8988T (cell line): ENCODE results near the gene POLR3E.
"Not testable (repeated sequence)": the region's sequence is repeated elsewhere in the genome, so short reads cannot be mapped to it uniquely, and the experiment has no call there.

Experiments used
- DNase-seq: peaks from one replicate; pipeline ENCODE4 v3.0.0; 2011

Gene POLR3E

GRCh38 chr16:22292320-22292719 lies 4.9 kb upstream of the POLR3E start:
- no peak for DNase-seq

DNA sequence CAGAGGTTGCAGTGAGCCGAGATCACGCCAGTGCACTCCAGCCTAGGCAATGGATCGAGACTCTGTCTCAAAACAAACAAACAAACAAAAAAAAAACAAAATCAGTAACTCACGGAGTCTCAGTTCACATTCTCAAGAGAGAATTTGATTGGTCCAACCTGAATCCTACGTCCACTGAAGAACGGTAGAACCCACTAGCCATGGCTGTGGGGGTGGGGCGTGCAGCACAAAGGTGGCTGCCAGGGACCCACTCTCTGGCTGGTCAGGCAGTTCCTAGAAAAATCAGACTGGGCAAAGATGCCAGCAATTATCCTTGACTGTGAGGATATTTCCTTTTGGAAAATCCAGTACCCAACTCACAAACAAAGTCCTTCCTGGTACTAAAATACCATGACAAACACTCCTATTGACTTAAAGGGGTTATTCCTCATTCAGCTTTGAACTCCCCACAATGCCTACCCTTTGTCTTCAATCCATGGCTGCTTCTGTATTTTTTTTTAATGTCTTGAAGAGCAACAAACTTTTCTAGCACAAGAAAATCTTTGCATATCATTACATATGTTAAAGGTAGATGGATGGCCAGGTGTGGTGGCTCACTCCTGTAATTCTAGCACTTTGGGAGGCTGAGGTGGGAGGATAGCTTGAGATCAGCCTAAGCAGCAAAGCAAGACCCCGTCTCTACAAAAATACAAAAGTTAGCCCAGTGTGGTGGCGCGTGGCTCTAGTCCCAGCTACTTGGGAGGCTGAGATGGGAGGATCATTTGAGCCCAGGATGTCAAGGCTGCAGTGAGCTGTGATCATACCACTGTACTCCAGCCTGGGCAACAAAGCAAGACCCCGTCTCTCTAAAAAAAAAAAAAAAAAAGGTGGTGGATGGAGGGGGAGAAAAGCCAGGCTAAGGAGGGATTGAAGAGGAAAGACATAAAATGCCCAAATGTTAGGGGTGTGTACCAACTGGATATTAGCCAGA lies 3.8 kb upstream of the POLR3E start:
- no peak for DNase-seq

DNA sequence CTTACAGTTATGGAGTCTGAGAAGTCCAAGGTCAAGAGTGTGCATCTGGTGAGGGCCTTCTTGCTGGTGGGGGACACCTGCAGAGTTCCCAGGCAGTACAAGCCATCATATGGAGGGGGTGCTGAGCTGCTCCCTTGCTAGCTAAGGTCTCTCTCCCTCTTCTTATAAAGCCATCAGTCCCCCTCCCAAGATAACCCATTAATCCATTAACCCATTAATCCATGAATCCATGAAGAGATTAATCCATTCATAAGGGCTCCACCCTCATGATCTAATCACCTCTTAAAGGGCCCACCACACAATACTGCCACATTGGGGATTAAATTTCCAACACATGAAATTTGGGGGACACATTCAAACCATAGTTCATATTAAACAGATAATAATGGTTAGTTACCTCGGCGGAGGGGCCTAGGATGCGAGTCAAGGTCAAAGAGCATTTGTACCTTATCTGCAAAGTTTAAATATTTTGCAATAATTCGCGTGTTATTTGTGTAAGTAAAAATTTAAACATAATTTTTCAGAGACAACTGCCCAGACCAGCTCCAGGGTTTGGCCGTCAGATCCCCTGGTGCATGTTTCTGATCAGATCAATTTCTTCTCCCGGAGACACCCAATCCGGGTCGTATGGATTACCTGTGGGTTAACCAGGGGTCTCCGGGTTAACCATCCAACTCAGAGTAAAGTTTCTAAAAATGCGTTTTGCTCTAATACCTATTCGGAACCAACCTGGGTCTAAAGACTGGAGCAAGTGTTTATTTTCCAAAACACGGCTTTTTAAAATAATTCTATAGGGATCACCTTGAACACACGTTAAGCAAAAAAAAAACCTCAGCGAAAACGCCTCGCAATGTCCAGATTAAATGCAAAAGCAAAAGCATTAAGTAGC lies 740 bp upstream of the POLR3E start:
- no peak for DNase-seq

DNA sequence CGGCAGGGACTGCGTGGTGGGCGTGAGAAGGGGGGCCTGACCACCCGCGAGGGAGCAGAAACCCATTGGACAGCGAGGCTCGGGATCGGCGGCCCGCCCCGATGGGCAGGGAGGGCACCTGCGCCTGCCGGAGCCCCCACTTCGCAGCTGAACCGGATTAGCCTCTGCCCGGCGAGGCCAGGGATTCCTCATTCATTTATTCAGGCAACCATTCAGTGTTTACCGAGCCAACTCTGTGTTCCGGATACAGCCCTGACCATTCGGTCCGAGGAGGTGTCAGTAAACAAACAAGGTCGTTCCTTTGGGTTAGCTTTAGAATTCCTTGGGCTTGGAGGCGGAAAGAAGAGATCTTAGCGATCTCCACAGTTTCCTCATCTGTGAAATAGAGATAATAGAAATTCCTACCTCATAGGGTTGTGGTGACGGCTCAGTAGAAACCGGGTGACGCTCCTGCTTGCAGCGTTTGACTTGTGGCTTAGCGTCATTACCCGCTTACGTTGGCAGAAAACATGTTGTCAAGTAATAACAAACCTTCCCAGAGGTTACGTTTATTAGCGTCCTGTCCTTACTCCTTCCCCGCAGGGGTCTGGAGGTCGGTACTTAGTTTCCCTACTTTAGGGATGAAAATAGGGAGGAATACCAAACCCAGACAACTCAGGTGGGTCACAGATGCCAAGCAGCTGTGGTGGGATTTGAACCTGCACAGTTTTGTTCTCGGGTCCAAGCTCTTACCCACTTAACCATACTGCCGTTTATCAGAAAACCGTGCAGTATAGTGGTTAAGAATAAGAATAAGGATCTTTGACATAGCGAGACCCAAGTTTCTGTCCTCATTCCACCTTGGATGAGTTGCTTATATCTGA lies 893 bp downstream of the POLR3E start:
- DNase-seq = peak; percentile 36

DNA sequence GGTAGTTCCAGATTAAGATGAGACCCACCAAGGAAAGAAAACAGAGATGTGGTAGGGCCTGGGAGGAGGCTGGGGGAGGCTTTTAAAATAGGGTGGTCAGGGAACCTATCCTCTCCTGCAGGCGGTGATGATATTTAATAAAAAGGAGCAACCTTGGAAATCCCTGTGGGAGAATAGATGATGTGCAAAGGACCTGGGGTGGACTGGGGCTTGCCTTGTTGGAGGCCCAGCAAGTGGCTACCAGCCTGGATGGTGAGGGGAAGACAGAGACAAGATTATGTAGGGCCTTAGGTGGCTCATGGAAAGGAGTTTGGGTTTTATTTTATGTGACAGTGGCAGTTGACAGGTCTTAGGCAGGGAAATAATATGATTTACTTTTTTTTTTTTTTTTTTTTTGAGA lies 1.8 kb downstream of the POLR3E start:
- no peak for DNase-seq

GRCh38 chr16:22300427-22301071 lies 3.3 kb downstream of the POLR3E start:
- peak; percentile 38 for DNase-seq

DNA sequence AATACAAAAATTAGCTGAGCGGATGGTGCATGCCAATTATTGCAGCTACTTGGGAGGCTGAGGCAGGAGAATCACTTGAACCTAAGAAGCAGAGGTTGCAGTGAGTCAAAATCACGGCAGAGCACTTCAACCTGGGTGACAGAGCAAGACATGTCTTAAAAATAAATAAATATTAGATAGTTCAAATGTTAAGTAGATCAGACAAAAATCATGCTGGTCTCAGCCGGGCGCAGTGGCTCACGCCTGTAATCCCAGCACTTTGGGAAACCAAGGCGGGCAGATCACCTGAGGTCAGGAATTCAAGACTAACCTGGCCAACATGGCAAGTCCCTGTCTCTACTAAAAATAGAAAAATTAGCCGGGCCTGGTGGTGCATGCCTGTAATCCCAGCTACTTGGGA lies 4.2 kb downstream of the POLR3E start:
- not testable (repeated sequence) for DNase-seq

DNA sequence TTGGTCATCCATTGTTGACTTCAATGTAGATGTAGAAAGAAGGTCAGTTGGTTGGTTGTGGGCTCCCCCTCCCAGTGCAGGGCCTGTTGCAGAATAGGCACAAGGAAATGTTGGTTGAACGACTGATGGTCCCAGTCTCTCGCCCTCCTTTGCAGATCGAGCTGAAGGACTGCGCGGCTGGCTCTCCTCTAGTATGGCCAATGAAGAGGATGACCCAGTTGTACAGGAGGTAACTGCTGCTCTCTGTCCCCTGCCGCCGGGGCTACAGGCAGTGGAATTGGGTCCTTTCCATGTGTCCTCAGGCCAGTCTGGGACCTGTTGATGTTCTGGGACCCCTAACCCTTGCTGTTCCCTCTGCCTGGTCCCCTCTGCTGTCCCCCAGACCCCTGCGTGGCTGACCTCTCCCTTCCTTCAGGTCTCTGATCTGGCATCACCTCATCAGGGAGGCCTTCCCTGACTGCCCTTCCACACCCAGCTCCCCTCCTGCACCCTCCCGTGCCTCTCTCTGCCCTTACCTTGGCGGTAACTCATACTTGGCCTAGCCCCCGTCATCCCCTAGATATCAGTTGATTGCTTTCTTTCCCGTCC lies 5.7 kb downstream of the POLR3E start:
- DNase-seq = no peak

DNA sequence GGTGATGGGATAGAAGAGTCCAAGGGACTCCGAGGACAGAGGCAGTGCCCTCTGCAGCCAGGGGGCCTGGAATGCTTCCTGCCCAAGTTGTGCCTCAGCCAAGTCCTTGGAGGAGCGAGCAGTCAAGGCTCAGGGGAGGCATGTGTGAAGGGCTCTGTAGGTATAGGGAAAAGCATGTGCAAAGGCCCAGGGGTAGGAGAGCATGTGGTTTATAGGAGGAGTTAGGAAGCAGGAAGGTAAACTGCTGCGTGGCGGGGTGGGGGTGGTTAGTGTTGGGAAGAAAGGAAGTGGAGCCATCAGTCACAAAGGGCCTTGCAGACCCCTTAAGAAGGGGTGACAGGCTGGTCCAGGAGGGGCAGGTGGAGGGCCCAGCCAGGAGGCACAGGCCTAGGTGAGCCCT lies 7.2 kb downstream of the POLR3E start:
- DNase-seq = no peak

DNA sequence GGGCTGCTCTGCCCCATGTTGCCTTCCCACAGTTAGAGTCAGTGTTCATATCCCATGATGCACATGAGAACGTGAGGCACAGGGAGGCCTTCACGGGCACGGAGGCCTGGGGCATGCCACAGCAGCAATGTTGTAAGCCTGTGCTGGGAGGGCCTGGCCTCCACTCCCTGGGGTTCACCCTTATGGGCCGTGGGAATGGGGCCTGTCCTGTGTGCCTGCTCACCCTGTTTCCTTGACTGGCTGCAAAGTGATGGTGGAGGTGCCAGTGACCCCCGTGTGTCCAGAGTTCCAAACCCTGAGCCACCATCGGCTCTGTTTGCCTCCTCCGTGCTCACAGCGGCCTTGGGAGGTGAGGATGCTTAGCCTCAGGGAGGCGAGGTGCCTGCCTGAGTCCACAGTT lies 9.6 kb downstream of the POLR3E start:
- no peak for DNase-seq

GRCh38 chr16:22307838-22308237 lies 10.6 kb downstream of the POLR3E start:
- DNase-seq = no peak

DNA sequence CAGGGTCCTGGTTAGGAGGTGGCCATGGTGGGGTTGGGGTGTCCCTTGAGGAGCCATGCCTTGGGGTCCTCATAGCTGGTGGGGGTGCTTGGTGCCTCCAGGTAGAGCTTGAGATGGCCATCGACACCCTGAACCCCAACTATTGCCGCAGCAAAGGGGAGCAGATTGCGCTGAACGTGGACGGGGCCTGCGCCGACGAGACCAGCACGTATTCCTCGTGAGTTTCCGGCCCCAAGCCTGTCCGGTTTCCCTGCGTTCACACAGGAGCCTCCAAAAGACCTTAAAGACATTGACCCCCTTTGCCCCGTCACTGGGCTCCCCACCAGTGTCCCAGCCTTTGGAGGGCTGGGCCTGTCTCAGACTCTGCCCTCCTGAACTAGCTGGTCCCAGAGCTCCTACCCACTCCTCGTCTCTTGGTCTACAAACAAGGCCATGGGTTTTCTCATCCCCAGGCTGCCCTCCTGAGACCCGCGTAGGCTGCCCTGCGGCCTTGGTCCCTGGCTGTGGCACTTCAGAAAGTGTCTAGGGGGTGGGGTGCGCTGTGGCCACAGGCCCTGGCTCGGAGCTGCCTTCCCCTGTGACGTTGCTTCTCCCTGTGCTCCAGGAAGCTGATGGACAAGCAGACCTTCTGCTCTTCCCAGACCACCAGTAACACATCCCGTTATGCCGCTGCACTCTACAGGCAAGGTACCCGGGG lies 11.8 kb downstream of the POLR3E start:
- no peak for DNase-seq

GRCh38 chr16:22311520-22311919 lies 14.3 kb downstream of the POLR3E start:
- no peak for DNase-seq

DNA sequence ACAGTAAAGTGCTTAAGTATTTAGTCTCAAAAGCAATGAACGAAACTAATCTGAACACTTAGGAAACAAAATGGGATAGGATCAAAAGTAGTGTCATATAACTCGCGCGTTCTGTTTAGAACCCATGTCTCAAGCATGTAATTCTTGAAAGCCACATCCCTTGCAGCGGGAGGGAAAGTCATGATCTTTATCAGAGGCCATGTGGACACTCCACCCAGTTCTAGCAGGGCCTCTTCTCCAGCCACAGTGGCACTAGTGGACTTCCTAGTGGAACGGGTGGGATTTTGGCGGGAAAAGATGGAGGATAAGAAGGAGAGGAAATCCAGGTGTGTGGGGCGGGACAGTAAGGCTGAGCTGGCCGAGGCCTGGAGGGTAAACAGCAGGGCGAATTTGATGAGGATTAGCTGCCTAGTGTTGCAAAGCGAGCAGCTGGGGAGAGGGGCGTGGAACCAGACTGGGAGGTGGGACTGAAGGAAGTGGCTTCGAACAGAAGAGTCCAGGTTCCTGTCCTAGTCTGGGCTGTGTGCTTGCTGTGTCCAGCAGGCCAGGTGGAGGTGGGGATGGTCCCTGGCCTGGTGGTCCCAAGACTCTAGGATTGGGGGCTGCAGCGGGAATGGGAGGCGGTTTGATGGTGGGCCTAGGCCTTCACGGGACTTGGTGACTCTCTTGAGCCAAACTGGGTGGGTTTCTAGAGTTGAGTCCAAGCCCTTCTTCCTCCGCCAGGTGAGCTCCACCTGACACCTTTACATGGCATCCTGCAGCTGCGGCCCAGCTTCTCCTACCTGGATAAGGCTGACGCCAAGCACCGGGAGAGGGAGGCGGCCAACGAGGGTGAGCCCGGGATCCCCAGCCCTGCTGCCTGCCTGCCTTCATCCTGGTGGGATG lies 15.9 kb downstream of the POLR3E start:
- no peak for DNase-seq

DNA sequence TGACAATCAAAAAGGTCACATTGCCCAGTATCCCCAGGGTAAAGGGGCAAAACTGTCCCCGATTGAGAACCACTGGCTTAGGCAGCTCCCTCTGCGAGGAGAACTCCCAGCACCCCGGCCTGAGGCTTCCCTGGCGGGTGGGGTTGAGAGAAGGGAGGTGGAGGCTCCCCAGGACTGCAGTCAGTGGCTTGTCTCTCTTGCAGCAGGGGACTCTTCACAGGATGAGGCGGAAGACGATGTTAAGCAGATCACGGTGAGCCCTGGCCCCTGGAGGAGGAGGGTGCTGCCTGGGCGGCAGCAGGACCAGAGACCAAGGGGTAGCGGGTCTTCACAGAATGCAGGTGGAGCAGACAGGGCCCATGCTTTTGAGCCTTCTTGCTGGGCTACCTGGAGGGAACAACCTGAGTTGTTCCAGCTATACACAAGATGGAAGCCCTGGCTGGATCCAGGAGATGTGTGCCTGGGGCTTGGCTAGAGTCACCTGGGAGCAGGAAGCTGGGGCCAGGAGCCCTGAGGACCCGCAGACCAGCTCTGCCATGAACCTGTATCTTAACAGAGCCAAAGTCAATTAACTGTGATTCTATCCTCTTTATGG lies 16.8 kb downstream of the POLR3E start:
- DNase-seq = no peak

- DNase-seq = no peak
Measured at GRCh38 chr16:22314661-22315626, 17.7 kb downstream of the POLR3E start.

- DNase-seq = no peak
Measured at GRCh38 chr16:22315979-22316378, 18.8 kb downstream of the POLR3E start.

GRCh38 chr16:22316411-22316811 lies 19.2 kb downstream of the POLR3E start:
- DNase-seq = no peak
